Measurements from ENCODE around the gene HERPUD2.

The HERPUD2 gene

GRCh38 chr7:35694784-35695472 lies at the start of gene HERPUD2:
Gene HERPUD2, minus strand, starts transcription at chr7:35695135. Its CDS starts 805 bp downstream, at chr7:35694330.
- DNase-seq = peak; percentile 86

- no peak for DNase-seq
These were observed 44.0 kb upstream of the HERPUD2 start for GRCh38 chr7:35738889-35739288.

GRCh38 chr7:35736725-35737124 lies 41.8 kb upstream of the HERPUD2 start:
- DNase-seq = no peak

- no peak for DNase-seq
These were observed 40.5 kb upstream of the HERPUD2 start for GRCh38 chr7:35735396-35735795.

GRCh38 chr7:35734001-35734483 lies 39.1 kb upstream of the HERPUD2 start:
- no peak for DNase-seq

- DNase-seq = no peak
These were observed 36.4 kb upstream of the HERPUD2 start for GRCh38 chr7:35731349-35731748.

GRCh38 chr7:35729061-35729783 lies 34.3 kb upstream of the HERPUD2 start:
- DNase-seq = no peak

GRCh38 chr7:35728412-35729060 lies 33.6 kb upstream of the HERPUD2 start:
- no peak for DNase-seq

GRCh38 chr7:35727571-35727970 lies 32.6 kb upstream of the HERPUD2 start:
- DNase-seq = peak; percentile 31

GRCh38 chr7:35726654-35727053 lies 31.7 kb upstream of the HERPUD2 start:
- DNase-seq = no peak

- DNase-seq = no peak
These were observed 30.3 kb upstream of the HERPUD2 start for GRCh38 chr7:35725280-35725680.

GRCh38 chr7:35723011-35723410 lies 28.1 kb upstream of the HERPUD2 start:
- peak; percentile 39 for DNase-seq

- DNase-seq = no peak
These were observed 27.3 kb upstream of the HERPUD2 start for GRCh38 chr7:35722054-35722849.

- DNase-seq = no peak
These were observed 26.4 kb upstream of the HERPUD2 start for GRCh38 chr7:35721288-35721687.

GRCh38 chr7:35720849-35721248 lies 25.9 kb upstream of the HERPUD2 start:
- no peak for DNase-seq

- DNase-seq = no peak
These were observed 25.1 kb upstream of the HERPUD2 start for GRCh38 chr7:35720032-35720431.

- no peak for DNase-seq
These were observed 23.1 kb upstream of the HERPUD2 start for GRCh38 chr7:35718047-35718446.

GRCh38 chr7:35717516-35717915 lies 22.6 kb upstream of the HERPUD2 start:
- no peak for DNase-seq

GRCh38 chr7:35717013-35717412 lies 22.1 kb upstream of the HERPUD2 start:
- no peak for DNase-seq

GRCh38 chr7:35716038-35716803 lies 21.3 kb upstream of the HERPUD2 start:
- DNase-seq = peak; percentile 17

- DNase-seq = no peak
These were observed 19.9 kb upstream of the HERPUD2 start for GRCh38 chr7:35714862-35715261.

- no peak for DNase-seq
These were observed 19.5 kb upstream of the HERPUD2 start for GRCh38 chr7:35714407-35714806.

Data from fibroblast of skin of right quadriceps (primary cell).